H9 (cell line): ENCODE measurements around the gene IDUA. TPM values are rescaled to one million over a fixed set of nuclear protein-coding genes. Genes with fewer than 3 reads are reported as not detected.

Source experiments
- DNase-seq: peaks from one replicate; pipeline ENCODE4 v3.0.0-alpha.2; 2017
- H2AFZ ChIP-seq: one replicate; pipeline ENCODE4 v1.6.1; 2013; ENCODE audit warnings: mild to moderate bottlenecking, low read length, control low read depth, moderate library complexity
- H2AK5ac ChIP-seq: 2 replicates; pipeline ENCODE4 v1.6.1; 2013; ENCODE audit warnings: low read length, control low read depth, mixed read lengths; ENCODE audit not compliant: insufficient read length
- H2BK120ac ChIP-seq: one replicate; pipeline ENCODE4 v1.6.1; 2013; ENCODE audit warnings: low read depth, mild to moderate bottlenecking, low read length, control low read depth, inconsistent platforms; ENCODE audit not compliant: poor library complexity, severe bottlenecking
- H2BK12ac ChIP-seq: 2 replicates; pipeline ENCODE4 v1.6.1; 2013; ENCODE audit warnings: low read length, control low read depth, mixed read lengths, low read depth; ENCODE audit not compliant: insufficient read length
- H2BK15ac ChIP-seq: 2 replicates; pipeline ENCODE4 v1.6.1; 2013; ENCODE audit warnings: low read depth, low read length, control low read depth
- H2BK20ac ChIP-seq: one replicate; pipeline ENCODE4 v1.6.1; 2013; ENCODE audit warnings: low read depth, mild to moderate bottlenecking, low read length, control low read depth, inconsistent platforms; ENCODE audit not compliant: poor library complexity, severe bottlenecking
- H2BK5ac ChIP-seq: 2 replicates; pipeline ENCODE4 v1.6.1; 2013; ENCODE audit warnings: low read length, control low read depth, mixed read lengths; ENCODE audit not compliant: insufficient read length
- H3K14ac ChIP-seq: 2 replicates; pipeline ENCODE4 v1.6.1; 2013; ENCODE audit warnings: low read length, control low read depth; ENCODE audit not compliant: insufficient read depth
- H3K18ac ChIP-seq: 2 replicates; pipeline ENCODE4 v1.6.1; 2013; ENCODE audit warnings: low read depth, mild to moderate bottlenecking, mixed read lengths, low read length, control low read depth; ENCODE audit not compliant: insufficient read length
- H3K23ac ChIP-seq: 2 replicates; pipeline ENCODE4 v1.6.1; 2013; ENCODE audit warnings: low read length, control low read depth, mixed read lengths, low read depth; ENCODE audit not compliant: insufficient read length
- H3K23me2 ChIP-seq: 2 replicates; pipeline ENCODE4 v1.6.1; 2013; ENCODE audit warnings: low read depth, mild to moderate bottlenecking, mixed read lengths, low read length, control low read depth; ENCODE audit not compliant: insufficient read length, poor library complexity, severe bottlenecking
- H3K27ac ChIP-seq: 2 replicates; pipeline ENCODE4 v1.5.1; 2013; ENCODE audit warnings: low read length, control low read depth, mixed read lengths, low read depth; ENCODE audit not compliant: insufficient read length
- H3K27me3 ChIP-seq: 2 replicates; pipeline ENCODE4 v1.6.1; 2013; ENCODE audit warnings: low read length, control low read depth, inconsistent platforms; ENCODE audit not compliant: insufficient read depth
- H3K4ac ChIP-seq: 2 replicates; pipeline ENCODE4 v1.6.1; 2013; ENCODE audit warnings: low read depth, mild to moderate bottlenecking, control low read depth, inconsistent platforms, low read length, moderate library complexity
- H3K4me1 ChIP-seq: 2 replicates; pipeline ENCODE4 v1.6.1; 2013; ENCODE audit warnings: low read length, control low read depth, inconsistent platforms; ENCODE audit not compliant: insufficient read depth
- H3K4me2 ChIP-seq: 2 replicates; pipeline ENCODE4 v1.6.1; 2013; ENCODE audit warnings: low read length, control low read depth, mixed read lengths; ENCODE audit not compliant: insufficient read length, insufficient read depth
- H3K56ac ChIP-seq: 2 replicates; pipeline ENCODE4 v1.6.1; 2013; ENCODE audit warnings: low read depth, mild to moderate bottlenecking, mixed read lengths, low read length, control low read depth; ENCODE audit not compliant: insufficient read length
- H3K79me1 ChIP-seq: 2 replicates; pipeline ENCODE4 v1.6.1; 2013; ENCODE audit warnings: low read depth, mild to moderate bottlenecking, moderate library complexity, low read length, control low read depth, inconsistent platforms; ENCODE audit not compliant: insufficient read depth, poor library complexity, severe bottlenecking
- H3K79me2 ChIP-seq: 2 replicates; pipeline ENCODE4 v1.6.1; 2013; ENCODE audit warnings: low read length, control low read depth, inconsistent platforms; ENCODE audit not compliant: insufficient read depth
- H3K9ac ChIP-seq: 2 replicates; pipeline ENCODE4 v1.6.1; 2013; ENCODE audit warnings: low read length, control low read depth, mixed read lengths; ENCODE audit not compliant: insufficient read length; ENCODE audit errors: extremely low read depth
- H3K9me3 ChIP-seq: one replicate; pipeline ENCODE4 v1.6.1; 2013; ENCODE audit warnings: low read depth, low read length, inconsistent platforms; ENCODE audit not compliant: control insufficient read depth
- H3T11ph ChIP-seq: one replicate; pipeline ENCODE4 v1.6.1; 2013; ENCODE audit warnings: mild to moderate bottlenecking, low read length, control low read depth, inconsistent platforms
- H4K20me1 ChIP-seq: one replicate; pipeline ENCODE4 v1.6.1; 2013; ENCODE audit not compliant: control insufficient read depth, insufficient read length, insufficient read depth
- H4K5ac ChIP-seq: 2 replicates; pipeline ENCODE4 v1.6.1; 2013; ENCODE audit warnings: low read depth, mild to moderate bottlenecking, mixed read lengths, low read length, control low read depth; ENCODE audit not compliant: insufficient read length
- H4K8ac ChIP-seq: replicated peaks from 2 replicates; pipeline ENCODE4 v1.6.1; 2013; ENCODE audit warnings: low read length, control low read depth, mixed read lengths, low read depth; ENCODE audit not compliant: insufficient read length
- H4K91ac ChIP-seq: 2 replicates; pipeline ENCODE4 v1.6.1; 2013; ENCODE audit warnings: low read depth, mild to moderate bottlenecking, moderate library complexity, mixed read lengths, low read length, control low read depth; ENCODE audit not compliant: insufficient read length
- H3K27ac Mint-ChIP-seq, 3 experiments: 2 replicates in 2 of 3; 3 replicates in 1 of 3; pipeline ENCODE4 v1.8.0; 2020 to 2021; ENCODE audit warnings: mixed read lengths in 3 of 3, mild to moderate bottlenecking in 1 of 3, moderate library complexity in 1 of 3
- H3K27me3 Mint-ChIP-seq: 2 replicates; pipeline ENCODE4 v1.8.0; 2021; ENCODE audit warnings: low read depth, mild to moderate bottlenecking, moderate library complexity, mixed read lengths
- H3K36me3 Mint-ChIP-seq, 3 experiments: 2 replicates in 2 of 3; 3 replicates in 1 of 3; pipeline ENCODE4 v1.8.0; 2020 to 2021; ENCODE audit warnings: low read depth in 3 of 3, mixed read lengths in 3 of 3; ENCODE audit not compliant: insufficient read depth in 1 of 3
- H3K4me1 Mint-ChIP-seq, 2 experiments: 2 replicates each; pipeline ENCODE4 v1.8.0; 2020; ENCODE audit warnings: mixed read lengths in 2 of 2
- H3K4me3 Mint-ChIP-seq, 2 experiments: 2 replicates in 1 of 2; 3 replicates in 1 of 2; pipeline ENCODE4 v1.8.0; 2020 to 2021; ENCODE audit warnings: mild to moderate bottlenecking in 2 of 2, mixed read lengths in 2 of 2, moderate library complexity in 1 of 2
- H3K9me3 Mint-ChIP-seq, 2 experiments: 2 replicates in 1 of 2; 3 replicates in 1 of 2; pipeline ENCODE4 v1.8.0; 2020; ENCODE audit warnings: mild to moderate bottlenecking in 2 of 2, mixed read lengths in 2 of 2, moderate library complexity in 1 of 2
- WGBS: extraction: QIAGEN DNeasy Blood & Tissue Kit; methylation state at CpG from one replicate; pipeline ENCODE4 v1.1.7; 2013; ENCODE audit warnings: missing lambda C conversion rate, low lambda C conversion rate, mixed read lengths; ENCODE audit not compliant: insufficient read length; ENCODE audit errors: extremely low coverage; 5-methylcytosine and 5-hydroxymethylcytosine counted together
- total RNA-seq: library from RNA; stranded (reverse); gene quantifications from 2 replicates; pipeline ENCODE4 v1.2.1, GENCODE V29; 2021
- TF ChIP-seq, protein P1 (sequence below): fragments of 200-600 bp; sonication (generic); conservative IDR thresholded peaks from 3 replicates; pipeline ENCODE4 v1.8.0; 2021; ENCODE audit warnings: antibody characterized with exemption, mild to moderate bottlenecking

Gene IDUA
- total RNA-seq, 1 experiment from 2014 or later: 14.5 TPM

DNA sequence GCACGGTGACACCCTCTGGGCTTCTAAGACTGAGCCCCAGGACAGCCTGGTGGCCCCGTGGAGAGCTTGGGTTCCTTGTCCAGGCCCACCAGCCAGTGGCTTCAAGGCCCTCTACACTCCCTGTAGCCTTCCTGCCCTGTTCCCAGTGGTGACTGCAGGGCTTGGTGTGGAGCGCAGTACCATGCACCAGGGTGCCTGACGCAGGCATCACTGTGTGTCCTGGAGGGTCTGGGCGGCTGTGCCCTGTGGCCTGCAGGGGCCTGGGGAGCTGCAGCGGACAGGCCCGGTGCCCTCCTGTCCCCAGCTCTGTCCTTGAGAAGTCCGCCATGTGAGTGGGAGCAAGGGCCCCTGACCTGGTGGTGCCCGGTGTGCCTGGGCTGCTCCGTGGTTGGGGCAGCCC lies 28.9 kb downstream of the IDUA start:
- Histone ChIP-seq H2BK20ac (no peak overlapping the region), H2BK12ac (no peak overlapping the region), H3K23ac (no peak overlapping the region), H3K79me2 (no peaks in the 10 kb centered on the region), H4K91ac (no peak overlapping the region), H3K9ac (no peak overlapping the region), H2BK120ac (no peak overlapping the region), H3T11ph (no peak overlapping the region), H3K14ac (no peak overlapping the region; the same call in 1 of the 2 replicates), H2BK15ac (no peak overlapping the region), H2BK5ac (no peak overlapping the region), H3K4me1 (no peaks in the 10 kb centered on the region; the same call in 1 of the 2 replicates), H4K8ac (no peak overlapping the region), H3K27ac (no peak overlapping the region), H4K20me1 (no peaks in the 10 kb centered on the region), H3K9me3 (no peaks in the 10 kb centered on the region), H3K18ac (no peak overlapping the region), H3K4ac (no peak overlapping the region), H2AK5ac (no peak overlapping the region), H3K79me1 (no peaks in the 10 kb centered on the region), H3K56ac (no peak overlapping the region), H3K4me2 (no peak overlapping the region), H3K23me2 (no peaks in the 10 kb centered on the region), H3K27me3 (peaks cover under 1% of the 10 kb centered on the region; the same call in 1 of the 2 replicates), H4K5ac (no peak overlapping the region), H2AFZ (no peak overlapping the region)
- Mint-ChIP-seq H3K27me3 (peaks cover 2% of the 10 kb centered on the region), H3K27ac (no peak overlapping the region), H3K36me3 (peaks cover 0 to 4% (median 0%) of the 10 kb centered on the region in 3 experiments; a peak in 2 of 7 replicates), H3K4me3 (no peak overlapping the region), H3K4me1 (peaks cover 4 to 14% of the 10 kb centered on the region in 2 experiments; a peak in 3 of 4 replicates), H3K9me3 (no peaks in the 10 kb centered on the region)
- no CpG with 5 or more reads among the region's 10 CpGs for WGBS
- DNase-seq: no peak
- TF ChIP-seq, protein P1, sequence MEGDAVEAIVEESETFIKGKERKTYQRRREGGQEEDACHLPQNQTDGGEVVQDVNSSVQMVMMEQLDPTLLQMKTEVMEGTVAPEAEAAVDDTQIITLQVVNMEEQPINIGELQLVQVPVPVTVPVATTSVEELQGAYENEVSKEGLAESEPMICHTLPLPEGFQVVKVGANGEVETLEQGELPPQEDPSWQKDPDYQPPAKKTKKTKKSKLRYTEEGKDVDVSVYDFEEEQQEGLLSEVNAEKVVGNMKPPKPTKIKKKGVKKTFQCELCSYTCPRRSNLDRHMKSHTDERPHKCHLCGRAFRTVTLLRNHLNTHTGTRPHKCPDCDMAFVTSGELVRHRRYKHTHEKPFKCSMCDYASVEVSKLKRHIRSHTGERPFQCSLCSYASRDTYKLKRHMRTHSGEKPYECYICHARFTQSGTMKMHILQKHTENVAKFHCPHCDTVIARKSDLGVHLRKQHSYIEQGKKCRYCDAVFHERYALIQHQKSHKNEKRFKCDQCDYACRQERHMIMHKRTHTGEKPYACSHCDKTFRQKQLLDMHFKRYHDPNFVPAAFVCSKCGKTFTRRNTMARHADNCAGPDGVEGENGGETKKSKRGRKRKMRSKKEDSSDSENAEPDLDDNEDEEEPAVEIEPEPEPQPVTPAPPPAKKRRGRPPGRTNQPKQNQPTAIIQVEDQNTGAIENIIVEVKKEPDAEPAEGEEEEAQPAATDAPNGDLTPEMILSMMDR: no peak
